CD1c-positive myeloid dendritic cell (primary cell): ENCODE results near the gene MRPL11.
"Not testable (repeated sequence)": the region's sequence is repeated elsewhere in the genome, so short reads cannot be mapped to it uniquely, and the experiment has no call there.

Experiments used
- DNase-seq: peaks from one replicate; pipeline ENCODE4 v3.0.0-alpha.2; 2016; ENCODE audit errors: extremely low spot score

The MRPL11 gene

DNA sequence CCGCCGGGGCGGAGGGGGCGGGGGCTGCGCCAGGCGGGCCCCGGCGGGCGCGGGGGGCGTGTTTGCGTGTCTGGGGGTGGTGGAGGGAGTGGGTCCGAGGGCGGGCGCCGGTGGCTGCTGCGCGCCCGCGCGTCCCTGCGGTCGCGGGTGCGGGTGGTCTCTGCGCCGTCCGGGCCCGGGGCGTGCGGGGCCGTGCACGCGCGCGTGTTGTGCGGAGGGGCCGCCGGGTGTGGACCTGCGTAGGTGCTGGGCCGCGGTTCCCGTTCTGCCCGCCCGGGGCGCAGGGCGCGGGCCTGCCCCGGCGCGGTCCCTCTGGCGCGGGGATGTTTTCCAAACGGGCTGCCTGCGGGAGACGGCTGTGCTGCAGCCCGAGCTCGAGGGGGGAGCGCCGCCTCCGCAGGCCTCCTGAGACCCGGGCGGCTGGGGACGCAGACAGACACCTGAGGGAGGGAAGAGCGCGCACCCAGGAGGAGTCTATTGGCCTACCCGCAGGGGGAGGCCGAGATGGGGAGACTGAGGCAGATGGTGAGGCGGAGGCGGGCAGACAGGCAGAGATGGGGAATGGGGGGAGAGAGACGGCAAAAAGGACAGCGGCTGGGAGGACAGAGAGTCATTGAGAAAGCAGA, 28.5 kb upstream of the MRPL11 start:
- DNase-seq: peak; percentile 62

DNA sequence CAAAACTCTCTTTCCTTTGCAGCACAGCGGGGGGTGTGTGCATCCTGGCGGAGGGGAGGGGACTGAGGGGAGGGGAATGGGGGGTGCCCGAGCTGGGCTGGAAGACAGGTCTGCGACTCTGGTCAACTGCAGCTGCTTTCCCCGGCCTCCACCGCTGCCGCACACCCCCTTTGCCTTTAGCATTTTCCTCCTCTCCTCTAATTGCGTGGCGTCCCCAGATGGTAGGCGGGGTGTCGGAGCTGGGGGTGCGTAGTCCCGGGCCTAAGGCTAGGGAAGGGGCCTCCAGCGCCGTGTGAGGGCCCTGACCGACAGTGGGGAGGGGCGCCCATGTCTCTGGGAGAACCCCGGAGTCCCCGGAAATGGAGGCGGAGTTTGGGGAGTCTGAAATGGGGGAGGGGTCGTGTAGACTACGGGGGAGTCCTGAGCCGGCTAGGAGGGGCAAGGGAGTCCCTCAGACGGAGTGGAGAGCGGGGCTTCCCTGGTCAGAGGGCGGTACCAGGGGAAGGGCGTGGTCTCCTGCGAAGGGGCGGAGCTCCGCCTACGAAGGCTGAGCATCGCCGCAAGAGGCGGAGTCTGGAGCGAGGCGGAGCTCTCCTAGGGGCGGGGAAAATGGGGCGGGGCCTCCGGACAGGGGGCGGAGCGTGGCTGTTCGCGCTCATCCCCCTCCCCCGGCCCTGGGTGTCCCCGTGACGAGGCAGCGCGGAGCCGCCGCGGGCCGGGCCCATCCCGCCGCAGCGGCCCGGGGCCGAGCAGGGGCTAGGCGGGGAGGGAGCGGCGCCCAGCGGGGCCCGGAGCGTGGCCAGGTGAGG, 27.8 kb upstream of the MRPL11 start, which contains the start of gene PELI3:
Gene PELI3 (plus strand): TSS at position 681 of the 809 bp plus-strand sequence. CDS start 1,224 bp downstream, outside the sequence.
- peak; percentile 95 for DNase-seq

DNA sequence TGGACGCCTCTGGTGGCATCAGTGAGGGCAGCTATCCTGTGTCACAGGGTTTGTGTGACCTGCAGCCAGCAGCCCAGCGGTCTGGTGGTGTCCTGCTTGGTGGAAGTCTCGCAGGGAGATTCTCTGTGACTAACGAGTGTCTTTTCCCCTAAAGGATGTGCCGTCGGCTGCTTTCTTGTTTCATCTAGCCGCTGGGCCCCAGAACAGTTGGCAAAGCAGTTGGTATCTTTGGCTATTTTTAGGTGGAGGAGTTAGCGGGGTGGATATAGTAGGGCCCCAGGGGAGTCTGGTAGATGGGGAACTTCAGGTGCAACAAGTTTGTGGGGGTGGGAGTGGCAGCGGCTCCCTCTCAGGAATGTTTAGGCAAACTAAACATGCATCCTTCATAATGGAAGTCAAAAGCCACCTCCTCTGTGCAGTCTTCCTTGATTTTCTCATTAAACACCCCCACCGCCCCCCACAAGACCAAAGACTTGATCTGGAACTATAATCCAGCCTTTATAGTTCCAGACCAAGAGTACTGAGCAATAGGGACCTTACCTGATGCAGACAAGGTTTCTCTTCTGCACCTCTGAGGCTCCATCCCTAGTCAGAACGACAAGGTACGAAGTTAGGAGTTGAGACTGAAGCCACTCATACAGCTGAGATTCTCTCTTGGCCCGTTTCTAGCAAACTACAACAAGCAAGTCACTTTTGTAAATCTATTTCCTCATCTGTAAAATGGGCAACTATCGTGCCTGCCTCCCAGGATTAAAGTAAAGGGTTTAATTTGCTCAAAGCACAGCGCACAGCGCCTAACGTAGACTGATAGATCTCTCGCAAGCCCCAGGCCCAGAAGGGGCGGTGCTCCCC, 27.0 kb upstream of the MRPL11 start:
- no peak for DNase-seq

DNA sequence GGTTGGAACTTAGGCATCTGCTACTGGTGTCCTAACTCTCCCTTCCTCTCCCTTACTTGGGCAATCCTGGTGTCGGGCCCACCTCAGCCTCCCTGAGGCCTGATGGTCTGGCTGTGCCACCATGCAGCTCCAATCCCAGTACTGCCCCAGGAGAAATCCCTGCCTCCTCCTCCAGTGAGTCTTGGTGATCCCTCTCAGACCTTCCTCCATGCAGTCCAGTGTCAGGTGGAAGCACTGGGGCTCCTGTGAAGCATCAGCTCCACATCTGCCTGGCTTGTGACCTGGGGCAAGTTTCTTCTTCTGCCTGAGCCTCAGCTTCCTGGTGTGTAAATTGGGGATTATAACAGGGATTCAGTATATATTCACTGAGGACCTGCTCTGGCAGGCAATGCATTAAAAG, 26.3 kb upstream of the MRPL11 start:
- DNase-seq: no peak

DNA sequence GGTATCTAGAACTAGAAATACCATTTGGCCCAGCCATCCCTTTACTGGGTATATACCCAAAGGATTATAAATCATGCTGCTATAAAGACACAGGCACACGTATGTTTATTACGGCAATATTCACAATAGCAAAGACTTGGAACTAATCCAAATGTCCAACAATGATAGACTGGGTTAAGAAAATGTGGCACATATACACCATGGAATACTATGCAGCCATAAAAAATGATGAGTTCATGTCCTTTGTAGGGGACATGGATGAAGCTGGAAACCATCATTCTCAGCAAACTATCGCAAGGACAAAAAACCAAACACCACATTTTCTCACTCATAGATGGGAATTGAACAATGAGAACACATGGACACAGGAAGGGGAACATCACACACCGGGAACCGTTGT, 25.5 kb upstream of the MRPL11 start:
- DNase-seq: not testable (repeated sequence)

DNA sequence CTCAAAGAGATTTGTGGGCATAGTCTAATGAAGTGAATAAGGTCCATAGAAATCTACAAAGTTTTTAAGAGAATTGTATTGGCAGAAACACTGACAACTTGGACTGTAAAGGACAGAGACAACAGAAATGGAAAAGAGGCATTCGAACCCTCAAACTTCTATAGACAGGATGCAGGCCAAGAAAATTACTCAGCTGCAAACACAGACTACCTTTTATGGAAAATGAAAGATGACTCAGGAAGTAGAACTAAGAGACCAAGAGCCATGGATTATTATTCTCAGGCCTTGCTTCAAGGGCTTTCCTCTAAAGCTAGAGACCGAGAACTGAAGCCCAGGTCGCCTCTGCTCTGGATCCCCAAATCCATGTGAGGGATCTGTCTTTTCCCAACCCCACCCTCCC, 24.3 kb upstream of the MRPL11 start:
- no peak for DNase-seq

DNA sequence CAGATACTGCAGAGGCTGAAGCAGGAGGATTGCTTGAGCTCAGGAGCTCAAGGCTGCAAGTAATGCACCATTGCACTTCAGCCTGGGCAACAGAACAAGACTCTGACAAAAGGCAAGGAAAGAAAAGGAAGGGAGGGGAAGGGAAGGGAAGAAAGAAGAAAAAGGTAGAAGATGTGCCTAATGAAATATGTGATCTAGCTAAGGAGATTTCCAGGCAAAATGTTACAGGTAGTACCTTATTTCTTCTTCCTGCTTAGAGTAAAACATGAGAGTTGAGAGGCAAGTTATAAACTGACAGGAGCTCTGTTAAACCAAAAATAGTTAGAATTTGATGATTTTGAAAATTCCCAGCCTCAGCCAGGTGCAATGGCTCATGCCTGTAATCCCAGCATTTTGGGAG, 23.4 kb upstream of the MRPL11 start:
- DNase-seq: no peak

DNA sequence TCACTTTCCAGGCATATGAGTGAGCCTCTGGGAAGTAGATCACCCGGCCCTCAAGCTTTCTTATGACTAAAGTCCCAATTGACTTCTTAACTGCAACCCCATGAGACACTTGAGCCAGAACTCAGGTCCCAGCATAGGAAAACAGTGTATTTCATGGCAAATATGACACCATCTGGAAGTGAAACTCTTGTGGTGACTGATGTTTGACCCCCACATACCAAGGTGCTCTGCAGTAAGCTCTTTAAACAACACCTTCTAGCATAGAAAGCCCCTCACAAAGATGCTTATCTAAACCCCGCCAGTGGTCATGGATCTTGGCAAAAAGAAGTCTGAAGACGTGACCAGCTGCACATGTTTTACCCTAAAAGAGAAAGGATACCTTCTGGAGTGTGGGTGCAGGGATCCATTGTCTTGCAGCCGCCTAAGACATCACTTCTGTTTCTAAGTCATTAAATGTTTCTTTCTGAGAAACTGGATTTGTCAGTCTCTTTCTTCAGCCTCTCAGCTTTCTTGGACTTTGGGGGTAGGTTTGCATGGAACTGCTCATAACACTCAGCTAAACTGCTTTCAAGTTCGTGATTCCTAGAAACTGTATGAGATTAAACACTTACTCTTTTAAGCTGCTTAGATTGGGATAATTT, 20.6 kb upstream of the MRPL11 start:
- DNase-seq: peak; percentile 64

DNA sequence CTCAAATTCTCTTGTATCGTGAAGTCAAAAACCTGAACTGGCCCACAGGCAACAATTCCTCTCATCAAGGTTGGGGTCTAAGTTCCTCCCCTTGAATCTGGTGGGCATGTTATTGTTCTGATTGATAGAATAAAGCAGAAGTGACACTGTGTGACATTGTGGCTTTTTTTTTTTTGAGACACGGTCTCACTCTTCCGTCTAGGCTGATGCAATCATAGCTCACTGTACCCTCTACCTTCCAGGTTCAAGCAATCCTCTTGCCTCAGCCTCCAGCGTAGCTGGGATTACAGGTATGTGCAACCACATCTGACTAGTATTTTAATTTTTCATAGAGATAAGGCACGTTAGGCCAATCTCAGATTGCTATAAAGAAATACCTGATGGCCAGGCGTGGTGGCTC, 19.2 kb upstream of the MRPL11 start:
- DNase-seq: peak; percentile 42

DNA sequence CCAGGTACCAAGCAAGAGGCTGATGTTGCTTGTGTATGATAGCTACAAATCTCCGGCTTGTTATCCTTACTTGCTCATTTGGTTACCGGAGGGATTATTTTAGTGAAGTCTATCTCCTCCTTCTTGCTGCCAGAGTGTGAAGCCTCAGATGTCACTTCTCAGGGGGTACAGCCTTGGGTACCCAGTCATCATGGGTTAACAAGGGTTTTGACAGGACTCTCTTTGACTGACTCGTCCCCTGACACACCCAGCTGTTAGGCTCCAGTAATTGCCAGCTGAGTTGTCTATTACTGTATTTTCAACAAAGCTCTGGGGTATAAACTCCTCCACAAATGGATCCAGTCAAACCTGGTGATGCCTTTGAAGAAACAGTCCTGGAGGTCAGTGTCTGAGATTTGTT, 16.2 kb upstream of the MRPL11 start:
- no peak for DNase-seq

DNA sequence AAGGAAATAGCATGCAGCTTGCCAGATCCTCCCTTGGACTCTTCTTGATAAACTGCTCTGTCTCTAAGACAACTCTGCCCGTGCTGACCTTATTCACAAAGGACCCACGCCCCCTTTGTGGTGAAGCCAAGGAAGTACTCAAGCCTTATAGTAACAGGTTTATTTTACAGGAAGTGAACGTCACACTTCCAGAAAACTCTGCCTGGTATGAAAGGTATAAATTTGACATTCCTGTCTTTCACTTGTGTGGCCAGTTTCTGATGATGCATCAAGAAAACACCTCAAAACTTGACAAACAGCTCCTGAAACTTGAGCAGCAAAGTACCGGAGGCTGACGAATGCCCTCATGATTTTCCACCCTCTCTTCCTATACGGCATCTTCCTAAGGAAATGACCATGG, 15.6 kb upstream of the MRPL11 start:
- DNase-seq: no peak

DNA sequence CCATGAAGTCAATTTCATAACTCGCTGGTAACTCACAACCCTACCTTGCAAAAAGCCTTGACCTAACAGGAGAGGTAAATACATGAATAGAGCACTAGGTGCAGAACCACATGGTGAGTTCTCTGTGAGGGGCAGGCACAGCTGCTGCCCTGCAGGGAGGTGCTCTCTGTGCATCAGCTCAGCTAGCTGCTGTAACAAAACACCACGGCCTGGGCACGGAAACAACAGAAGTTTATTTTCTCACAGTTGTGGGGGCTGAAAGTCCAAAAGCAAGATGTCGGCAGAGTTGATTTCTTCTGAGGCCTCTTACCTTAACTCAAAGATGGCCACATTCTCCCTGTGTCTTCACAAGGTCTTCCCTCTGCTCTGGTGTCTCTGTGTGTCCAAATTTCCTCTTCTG, 13.0 kb upstream of the MRPL11 start:
- DNase-seq: no peak

DNA sequence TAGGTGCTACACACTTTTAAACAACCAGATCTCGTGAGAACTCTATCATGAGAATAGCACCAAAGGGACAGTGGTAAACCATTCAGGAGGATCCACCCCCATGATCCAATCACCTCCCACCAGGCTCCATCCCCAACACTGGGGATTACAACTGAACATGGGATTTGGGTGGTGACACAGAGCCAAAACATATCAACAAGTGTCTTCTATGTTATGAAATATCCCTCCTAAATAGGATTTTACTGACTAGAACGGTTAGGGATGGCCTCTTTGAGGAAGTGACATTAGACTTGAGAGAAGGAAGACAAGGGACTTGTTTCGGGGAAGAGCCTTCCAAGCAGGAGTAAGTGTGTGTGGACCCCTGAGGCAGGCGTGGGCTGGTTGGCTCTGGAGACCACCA, 11.9 kb upstream of the MRPL11 start:
- DNase-seq: peak; percentile 27

DNA sequence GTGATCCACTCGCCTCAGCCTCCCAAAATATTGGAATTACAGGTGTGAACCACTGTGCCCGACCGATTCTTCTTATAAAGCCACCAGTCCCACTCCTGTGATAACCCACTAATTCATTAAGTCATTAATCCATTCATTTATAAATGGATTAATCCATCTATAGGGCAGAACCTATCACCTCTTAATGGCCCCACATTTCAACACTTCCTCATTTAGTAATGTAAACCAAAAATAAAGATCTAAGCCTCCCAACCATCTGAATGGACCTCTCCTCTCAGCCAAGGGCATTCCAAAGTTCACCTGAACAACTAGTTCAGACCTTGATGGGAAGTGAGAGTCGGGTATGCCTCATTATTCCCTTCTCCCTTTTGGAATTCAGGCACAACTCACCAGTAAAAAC, 9.9 kb upstream of the MRPL11 start:
- DNase-seq: no peak

DNA sequence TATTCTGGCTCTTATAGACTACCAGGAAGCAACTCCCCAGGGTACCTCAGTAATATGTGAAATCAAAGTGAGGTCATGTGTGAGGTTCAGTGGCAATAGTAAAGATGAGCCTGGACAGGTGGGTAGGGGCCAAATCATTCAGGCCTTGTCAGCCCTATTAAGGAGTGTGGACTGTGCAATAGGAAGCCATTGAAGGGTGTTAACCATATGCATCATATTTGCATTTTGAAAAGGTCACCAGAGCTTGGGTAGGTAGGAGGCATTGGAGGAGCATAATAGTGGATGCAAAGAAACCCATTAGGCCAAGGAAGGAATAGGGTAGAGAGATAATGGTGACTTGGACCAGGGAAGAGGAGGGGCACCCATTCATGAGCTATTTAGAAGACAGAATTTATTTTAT, 8.4 kb upstream of the MRPL11 start:
- DNase-seq: no peak

DNA sequence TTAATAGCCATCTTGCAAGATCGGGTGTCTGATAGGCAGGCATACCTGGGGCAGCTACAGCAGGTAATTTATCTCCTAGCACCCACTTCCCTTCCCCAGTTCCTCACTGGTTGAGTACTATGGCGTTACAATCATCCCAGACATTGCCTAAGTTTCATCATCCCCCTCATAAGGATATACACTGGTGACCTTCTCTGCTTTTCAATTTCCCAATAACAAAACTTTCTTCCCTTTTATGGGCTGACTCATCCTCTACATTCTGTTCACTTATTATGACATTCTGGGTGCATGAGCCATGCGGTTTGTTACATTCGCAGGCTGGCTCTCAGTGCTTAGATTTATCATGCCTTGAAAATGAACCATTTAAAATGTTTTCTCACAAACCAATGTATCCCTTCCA, 5.0 kb upstream of the MRPL11 start:
- peak; percentile 91 for DNase-seq

DNA sequence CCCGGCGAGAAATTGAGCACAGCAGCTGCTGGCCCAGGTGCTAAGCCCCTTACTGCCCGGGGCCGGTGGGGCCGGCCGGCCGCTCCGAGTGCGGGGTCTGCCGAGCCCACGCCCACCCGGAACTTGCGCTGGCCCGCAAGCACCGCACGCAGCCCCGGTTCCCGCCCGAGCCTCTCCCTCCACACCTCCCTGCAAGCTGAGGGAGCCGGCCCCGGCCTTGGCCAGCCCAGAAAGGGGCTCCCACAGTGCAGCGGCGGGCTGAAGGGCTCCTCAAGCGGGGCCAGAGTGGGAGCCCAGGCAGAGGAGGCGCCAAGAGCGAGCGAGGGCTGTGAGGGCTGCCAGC, 2.3 kb upstream of the MRPL11 start:
- DNase-seq: not testable (repeated sequence)

DNA sequence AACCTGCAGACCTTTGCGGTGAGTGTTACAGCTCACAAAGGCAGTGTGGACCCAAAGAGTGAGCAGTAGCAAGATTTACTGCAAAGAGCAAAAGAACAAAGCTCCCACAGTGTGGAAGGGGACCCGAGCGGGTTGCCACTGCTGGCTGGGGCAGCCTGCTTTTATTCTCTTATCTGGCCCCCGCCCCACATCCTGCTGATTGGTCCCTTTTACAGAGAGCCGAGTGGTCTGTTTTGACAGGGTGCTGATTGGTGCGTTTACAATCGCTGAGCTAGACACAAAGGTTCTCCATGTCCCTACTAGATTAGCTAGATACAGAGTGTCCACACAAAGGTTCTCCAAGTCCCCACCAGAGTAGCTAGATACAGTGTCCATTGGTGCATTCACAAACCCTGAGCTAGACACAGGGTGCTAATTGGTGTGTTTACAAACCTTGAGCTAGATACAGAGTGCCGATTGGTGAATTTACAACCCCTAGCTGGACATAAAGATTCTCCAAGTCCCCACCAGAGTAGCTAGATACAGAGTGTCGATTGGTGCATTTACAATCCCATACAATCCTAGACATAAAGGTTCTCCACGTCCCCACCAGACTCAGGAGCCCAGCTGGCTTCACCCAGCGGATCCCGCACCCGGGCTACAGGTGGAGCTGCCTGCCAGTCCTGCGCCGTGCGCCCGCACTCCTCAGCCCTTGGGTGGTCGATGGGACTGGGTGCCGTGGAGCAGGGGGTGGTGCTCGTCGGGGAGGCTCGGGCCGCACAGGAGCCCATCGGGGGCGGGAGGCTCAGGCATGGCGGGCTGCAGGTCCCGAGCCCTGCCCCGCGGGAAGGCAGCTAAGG, 1.7 kb upstream of the MRPL11 start:
- not testable (repeated sequence) for DNase-seq

DNA sequence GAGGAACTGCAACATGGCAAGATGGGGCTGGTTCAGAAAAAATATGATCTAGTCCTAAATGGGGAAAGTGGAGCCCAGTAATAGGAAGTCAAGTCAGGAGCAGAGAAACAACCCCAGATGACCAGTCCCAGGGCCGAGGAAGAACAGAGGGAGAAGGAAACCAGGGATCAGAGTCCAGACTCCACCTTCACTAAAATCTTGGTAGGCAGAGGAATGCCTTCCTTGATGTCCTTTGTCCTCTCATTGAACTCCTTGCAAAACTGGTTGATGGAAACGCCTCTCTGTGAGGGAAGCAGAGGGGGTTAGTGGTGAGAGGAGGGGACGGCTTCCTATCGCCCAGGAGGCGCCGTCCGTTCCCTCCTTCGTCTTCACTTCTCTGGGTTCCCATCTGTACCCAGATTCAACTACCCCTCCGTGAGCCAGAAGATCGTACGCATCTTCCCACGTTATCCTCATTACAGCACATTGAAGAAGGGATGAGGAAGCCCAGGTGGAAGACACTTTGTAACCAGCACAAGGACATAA, 607 bp downstream of the MRPL11 start:
- no peak for DNase-seq

DNA sequence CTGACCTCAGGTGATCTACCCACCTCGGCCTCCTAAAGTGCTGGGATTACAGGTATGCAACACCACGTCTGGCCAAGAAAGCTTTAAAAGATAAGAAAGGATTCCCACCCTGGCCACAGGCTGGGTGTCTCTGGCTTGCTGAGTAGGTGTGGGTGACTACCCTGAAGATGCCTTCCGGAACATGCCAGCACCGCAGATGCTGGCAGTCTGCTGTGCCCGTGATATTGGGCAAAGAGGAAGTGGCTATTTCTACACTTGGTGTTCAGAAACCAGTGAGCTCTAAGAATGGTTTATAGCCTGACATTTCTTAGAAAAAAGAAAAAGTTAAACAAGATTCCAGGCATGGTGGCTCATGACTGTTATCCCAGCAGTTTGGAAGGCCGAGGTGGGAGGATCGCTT, 6.1 kb downstream of the MRPL11 start:
- peak; percentile 47 for DNase-seq

DNA sequence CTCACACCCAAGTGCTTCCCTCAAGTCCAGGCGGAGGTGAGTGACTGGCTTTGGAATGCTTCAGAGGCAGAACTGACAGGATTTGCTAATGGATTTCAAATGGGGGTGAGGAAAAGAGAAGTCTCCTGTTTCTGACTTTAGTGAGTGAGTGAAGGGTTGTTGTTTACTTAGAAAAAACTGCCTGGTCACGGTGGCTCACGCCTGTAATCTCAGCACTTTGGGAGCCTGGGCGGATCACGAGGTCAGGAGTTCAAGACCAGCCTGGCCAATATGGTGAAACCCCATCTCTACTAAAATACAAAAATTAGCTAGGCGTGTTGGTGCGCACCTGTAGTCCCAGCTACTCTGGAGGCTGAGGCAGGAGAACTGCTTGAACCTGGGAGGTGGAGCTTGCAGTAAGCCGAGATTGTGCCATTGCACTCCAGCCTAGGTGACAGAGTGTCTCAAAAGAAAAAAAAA, 6.7 kb downstream of the MRPL11 start:
- peak; percentile 2 for DNase-seq
